ENCODE measurements around the gene TMEM219.
A peak's percentile ranks its signal among the peaks of the same experiment; 100 is the strongest.

The TMEM219 gene

GRCh38 chr16:29982560-29983419 lies 20.9 kb downstream of the TMEM219 start:
- DNase-seq (ENCODE audit: low read depth): no peak

GRCh38 chr16:29983420-29984136 lies 21.7 kb downstream of the TMEM219 start:
- no peak for DNase-seq (ENCODE audit: low read depth)

DNA sequence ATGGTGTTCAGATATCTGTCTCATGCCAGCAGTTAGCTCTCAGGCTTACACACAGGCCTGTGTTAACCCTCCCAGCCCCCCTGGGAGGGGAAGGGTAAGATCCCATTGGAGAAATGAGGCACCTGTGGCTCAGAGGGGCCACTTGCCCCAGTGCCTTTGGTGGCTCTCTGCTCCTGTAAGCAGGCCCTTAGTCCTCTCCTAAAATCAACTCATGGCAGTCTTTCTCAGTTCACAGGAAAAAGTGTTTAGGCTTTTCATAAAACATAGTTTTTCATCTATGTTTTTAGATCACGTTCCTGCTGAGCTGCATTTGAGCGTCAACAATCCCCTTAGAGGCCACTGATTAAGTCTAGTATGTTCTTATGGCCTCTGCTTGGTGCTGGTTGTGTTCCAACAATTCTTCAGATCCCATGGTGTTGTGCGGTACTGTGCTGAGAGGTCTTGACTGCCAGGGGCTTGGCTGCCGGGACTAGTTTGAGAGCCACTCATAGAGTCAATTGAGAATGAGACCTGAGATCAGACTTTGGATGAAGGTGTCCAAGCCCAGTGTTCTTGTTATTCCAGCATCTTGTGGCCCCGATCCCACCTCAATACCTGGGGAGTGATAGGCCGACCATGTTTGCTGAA lies 22.4 kb downstream of the TMEM219 start:
- DNase-seq (ENCODE audit: low read depth): no peak

GRCh38 chr16:29984764-29985147 lies 22.9 kb downstream of the TMEM219 start:
- no peak for DNase-seq (ENCODE audit: low read depth)

GRCh38 chr16:29985271-29985811 lies 23.5 kb downstream of the TMEM219 start:
- DNase-seq (ENCODE audit: low read depth): no peak

- no peak for DNase-seq (ENCODE audit: low read depth)
Measured at GRCh38 chr16:29986231-29986630, 24.4 kb downstream of the TMEM219 start.

DNA sequence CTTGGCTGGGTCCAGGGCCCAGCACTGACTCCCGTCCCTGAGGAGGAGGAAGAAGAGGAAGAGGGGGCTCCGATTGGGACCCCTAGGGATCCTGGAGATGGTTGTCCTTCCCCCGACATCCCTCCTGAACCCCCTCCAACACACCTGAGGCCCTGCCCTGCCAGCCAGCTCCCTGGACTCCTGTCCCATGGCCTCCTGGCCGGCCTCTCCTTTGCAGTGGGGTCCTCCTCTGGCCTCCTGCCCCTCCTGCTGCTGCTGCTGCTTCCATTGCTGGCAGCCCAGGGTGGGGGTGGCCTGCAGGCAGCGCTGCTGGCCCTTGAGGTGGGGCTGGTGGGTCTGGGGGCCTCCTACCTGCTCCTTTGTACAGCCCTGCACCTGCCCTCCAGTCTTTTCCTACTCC lies 25.1 kb downstream of the TMEM219 start:
- DNase-seq (ENCODE audit: low read depth): no peak

GRCh38 chr16:29987371-29988085 lies 25.6 kb downstream of the TMEM219 start:
- DNase-seq (ENCODE audit: low read depth): no peak

DNA sequence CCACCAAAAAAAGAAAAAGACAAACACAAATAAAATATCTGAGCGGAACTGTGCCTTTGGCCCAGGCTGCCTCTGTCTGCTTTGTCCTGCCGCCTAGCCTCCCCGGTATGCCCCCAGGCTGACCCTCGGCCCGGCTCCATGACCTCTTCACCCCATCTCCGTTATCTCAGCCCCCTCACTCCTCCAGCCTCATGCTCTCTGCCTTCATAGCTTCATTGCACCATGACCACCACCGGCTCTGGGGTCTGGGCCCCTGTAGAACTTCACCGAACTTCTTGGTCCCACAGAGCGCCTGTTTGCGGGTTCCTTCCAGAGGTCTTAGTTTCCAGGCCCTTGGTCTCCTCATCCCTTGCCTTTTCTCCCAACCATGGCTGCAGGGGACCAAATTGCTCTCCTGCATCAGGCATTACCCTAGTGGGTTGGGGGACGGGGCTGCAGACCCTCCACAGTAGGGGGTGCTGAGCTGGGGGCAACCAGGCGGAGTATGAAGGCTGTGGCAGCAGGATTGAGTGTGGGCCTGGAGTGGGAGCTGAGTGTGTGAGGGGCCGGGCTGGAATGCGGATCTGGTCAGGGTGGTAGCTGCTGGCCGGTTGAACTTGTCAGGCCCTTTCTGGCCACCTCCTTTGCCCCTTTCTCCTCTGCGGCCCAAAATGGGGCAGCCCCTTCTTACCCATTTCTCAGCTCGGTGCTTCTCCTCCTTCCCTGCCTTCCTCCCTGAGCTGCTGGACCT lies 26.6 kb downstream of the TMEM219 start:
- DNase-seq (ENCODE audit: low read depth): no peak

DNA sequence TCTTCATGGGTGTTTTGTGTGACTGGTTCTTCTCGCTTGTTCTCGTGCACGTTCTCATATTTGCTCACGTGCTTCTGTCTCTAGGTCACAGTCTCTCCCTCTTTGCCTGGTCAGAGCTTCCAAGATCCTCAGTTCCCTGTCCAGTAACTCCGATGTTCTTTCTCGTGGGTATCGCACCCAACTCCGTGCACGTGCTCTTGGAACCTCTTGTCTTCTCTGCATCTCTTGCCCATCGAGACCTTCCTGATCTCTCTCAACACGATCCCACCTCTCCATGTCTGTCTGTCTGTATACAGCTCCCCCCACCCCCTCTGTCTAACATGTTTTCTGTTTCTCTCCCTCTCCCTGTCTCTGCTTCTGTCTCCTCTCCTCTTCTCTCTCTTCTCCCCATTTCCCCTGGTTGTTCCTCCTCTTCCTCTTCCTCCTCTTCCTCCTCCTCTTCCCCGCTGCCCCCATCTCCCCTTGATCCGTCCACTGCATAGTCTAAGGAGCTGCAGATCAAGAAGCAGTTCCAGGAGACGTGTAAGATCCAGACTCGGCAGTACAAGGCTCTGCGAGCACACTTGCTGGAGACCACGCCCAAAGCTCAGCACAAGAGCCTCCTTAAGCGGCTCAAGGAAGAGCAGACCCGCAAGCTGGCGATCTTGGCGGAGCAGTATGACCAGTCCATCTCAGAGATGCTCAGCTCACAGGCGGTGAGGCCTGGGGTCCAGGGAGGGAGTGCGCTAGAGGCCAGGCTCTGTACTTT lies 27.4 kb downstream of the TMEM219 start:
- DNase-seq (ENCODE audit: low read depth): no peak

- DNase-seq (ENCODE audit: low read depth): no peak
Measured at GRCh38 chr16:29990034-29990433, 28.2 kb downstream of the TMEM219 start.

- DNase-seq (ENCODE audit: low read depth): no peak
Measured at GRCh38 chr16:29990883-29991570, 29.1 kb downstream of the TMEM219 start.

DNA sequence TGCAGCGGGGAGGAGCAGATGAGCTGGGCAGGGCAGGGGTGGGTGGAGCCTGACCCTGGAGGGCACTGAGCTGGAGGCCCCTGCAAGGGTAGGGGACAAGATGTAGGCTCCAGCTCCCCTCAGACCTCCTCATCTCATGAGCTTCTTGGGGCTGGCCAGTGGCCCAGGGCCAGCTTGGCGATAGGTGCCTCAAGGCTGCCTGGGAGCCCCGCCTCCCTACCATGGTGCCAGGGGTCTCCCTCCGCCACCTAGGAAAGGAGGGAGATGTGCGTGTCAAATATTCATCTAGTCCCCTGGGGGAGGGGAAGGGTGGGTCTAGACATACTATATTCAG lies 29.7 kb downstream of the TMEM219 start:
- DNase-seq (ENCODE audit: low read depth): no peak

GRCh38 chr16:29992344-29992967 lies 30.6 kb downstream of the TMEM219 start:
- DNase-seq (ENCODE audit: low read depth): no peak

DNA sequence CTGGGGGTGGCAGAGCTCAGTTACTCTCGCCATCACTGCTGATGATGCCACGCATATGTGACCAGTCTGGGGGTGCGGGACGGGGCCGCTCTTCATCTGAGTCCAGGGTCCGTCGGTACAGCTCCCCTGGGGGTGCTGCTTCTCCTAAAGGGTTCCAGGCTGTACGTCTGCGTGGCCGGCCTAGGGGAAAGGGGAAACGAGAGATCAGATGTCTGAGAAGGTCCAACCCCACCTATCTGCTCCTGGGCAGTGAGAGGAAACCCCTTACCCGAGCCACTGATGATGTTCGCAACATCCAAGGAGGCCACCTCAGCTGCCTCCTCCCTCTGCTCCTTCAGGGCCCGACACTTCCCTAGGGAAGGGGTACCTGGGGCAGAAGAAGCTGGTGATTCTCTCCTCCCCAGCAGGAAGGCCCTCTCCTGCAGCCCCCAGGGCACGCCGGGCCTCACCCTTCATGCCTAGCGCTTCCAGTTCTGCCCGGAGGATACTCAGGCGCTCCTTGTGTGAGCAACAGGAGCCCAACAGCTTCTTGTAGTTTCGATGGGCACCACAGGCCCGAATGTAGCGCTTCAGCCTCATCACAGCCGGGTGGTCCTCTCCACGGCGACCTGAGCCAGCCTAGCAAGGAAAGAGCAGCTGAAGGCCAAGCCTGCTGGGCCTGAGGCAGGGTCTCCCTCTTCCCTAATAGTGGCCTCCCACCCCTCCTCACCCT lies 31.5 kb downstream of the TMEM219 start:
- no peak for DNase-seq (ENCODE audit: low read depth)

GRCh38 chr16:29993903-29994599 lies 32.2 kb downstream of the TMEM219 start:
- no peak for DNase-seq (ENCODE audit: low read depth)

DNA sequence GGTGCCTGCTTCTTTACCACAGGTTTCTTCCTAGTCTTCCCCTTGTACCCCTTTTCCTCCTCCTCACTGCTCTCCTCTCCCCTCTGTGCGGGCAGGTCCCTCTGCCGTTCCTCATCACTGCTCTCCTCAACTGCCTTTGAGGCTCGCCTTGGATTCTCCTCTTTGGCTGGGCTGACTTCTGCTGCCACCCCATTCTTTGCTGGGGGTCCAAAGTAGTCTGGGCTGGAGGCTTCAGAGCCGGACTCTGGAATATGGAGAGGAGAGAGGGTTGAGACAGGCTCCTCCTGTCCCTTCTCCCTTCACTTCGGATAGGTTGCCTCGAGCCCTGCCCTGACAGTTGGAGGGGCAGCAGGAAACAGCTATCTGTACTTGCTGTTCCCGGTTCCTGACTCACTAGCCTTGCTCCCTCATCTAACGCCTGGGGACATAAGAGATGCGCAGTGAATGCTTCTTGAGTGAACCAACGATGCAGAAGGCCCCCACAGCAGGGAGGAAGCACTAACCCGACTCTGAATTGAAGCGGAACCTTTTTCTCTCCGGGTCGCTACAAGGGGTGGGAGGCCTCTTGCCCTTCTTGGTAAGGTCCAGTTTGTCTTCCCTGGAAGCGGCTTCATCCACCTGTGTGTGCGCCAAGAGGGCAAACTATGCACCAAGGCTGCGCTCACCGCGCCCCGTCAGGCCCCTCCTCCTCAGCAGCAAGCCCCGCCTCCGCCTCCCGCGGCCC lies 32.9 kb downstream of the TMEM219 start:
- DNase-seq (ENCODE audit: low read depth): peak; percentile 97
